Esophagus (tissue), 2 donors: ENCODE data around the gene COPS8. TPM values are rescaled to one million over a fixed set of nuclear protein-coding genes. Genes with fewer than 3 reads are reported as not detected.

Source experiments
- H3K27ac ChIP-seq, 2 donors: one replicate each; pipeline ENCODE4 v1.5.1; 2013; ENCODE audit warnings: low read depth in 2 of 2, mild to moderate bottlenecking in 2 of 2, inconsistent platforms in 1 of 2, low read length in 1 of 2, moderate library complexity in 1 of 2
- H3K27me3 ChIP-seq, 2 donors: one replicate each; pipeline ENCODE4 v1.6.1; 2013; ENCODE audit warnings: low read length in 2 of 2, control low read depth in 1 of 2, mild to moderate bottlenecking in 1 of 2; ENCODE audit not compliant: insufficient read depth in 2 of 2, control insufficient read depth in 1 of 2
- H3K36me3 ChIP-seq, 2 donors: one replicate each; pipeline ENCODE4 v1.6.1; 2013; ENCODE audit warnings: low read length in 1 of 2; ENCODE audit not compliant: control insufficient read depth in 2 of 2, insufficient read depth in 2 of 2
- H3K4me1 ChIP-seq, 2 donors: one replicate each; pipeline ENCODE4 v1.6.1; 2013; ENCODE audit warnings: low read length in 1 of 2; ENCODE audit not compliant: control insufficient read depth in 2 of 2, insufficient read depth in 2 of 2
- H3K4me3 ChIP-seq, 2 donors: one replicate each; pipeline ENCODE4 v1.5.1; 2013; ENCODE audit warnings: low read length in 2 of 2, mild to moderate bottlenecking in 2 of 2, low read depth in 1 of 2, moderate library complexity in 1 of 2
- H3K9me3 ChIP-seq, 2 donors: one replicate each; pipeline ENCODE4 v1.6.1; 2013; ENCODE audit warnings: mild to moderate bottlenecking in 2 of 2, low read depth in 1 of 2, low read length in 1 of 2, moderate library complexity in 1 of 2; ENCODE audit not compliant: control insufficient read depth in 2 of 2, insufficient read depth in 1 of 2
- WGBS, 2 donors: extraction: QIAGEN DNeasy Blood & Tissue Kit; methylation state at CpG; one replicate each; pipeline ENCODE4 v1.1.7; 2013; 5-methylcytosine and 5-hydroxymethylcytosine counted together
- polyA plus RNA-seq, 2 donors: library from polyadenylated mRNA; stranded (reverse); fragments of 200-250 nt; gene quantifications; one replicate each; pipeline ENCODE4 v1.2.3, GENCODE V29; 2013
- donor health status: healthy with polysubstance abuse.
- donor health status: Bipolar disorder and iron deficiency.

COPS8 gene
- polyA plus RNA-seq, 2 donors = 15.0 to 24.0 TPM

DNA sequence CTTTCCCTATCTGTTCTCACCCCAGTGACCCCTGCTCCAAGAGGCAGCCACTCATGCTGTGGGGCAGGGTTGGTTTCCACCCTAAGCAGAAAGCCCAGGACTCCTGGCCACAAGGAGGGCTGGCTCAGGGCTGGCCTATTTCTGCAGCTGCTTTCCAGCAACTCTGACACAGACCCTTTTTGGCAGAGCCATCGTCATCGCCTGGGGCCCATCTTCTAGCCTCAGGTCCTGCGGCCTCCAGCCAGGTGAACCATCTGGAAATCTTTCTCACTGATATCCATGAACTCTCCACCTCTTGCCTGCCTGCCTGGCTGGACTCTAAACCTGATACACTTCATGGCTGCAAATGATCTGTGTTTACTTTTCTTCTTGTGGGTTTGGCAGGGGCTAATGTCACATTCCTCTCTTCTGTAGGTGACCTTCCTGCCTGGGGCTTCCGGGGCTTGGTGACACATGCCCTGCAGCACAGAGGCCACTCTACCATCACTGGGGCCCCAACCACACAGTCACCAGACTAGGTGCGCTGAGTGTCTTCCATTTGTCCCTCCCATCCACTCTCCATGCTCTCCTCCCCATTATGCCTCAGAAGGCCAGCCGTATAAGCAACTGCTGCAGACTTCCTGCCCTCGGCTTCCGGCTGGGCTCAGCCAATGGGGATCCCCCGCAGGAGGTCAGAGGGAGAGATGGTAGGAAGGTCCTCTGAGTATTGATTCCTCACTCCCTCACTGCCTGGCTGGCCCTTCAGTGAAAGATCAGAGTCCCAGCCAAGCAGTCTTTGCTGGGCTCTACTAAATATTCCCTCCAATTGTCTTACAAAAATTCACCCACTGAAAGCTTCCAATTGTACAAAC, 9.7 kb upstream of the COPS8 start:
- Histone ChIP-seq H3K4me1 (no peaks in the 10 kb centered on the region), H3K27me3 (no peaks in the 10 kb centered on the region), H3K27ac (no peak overlapping the region), H3K4me3 (no peak overlapping the region), H3K36me3 (no peaks in the 10 kb centered on the region), H3K9me3 (no peaks in the 10 kb centered on the region)
- WGBS, 2 donors = 72 to 76% methylated on average over 9 of the region's 9 CpGs

DNA sequence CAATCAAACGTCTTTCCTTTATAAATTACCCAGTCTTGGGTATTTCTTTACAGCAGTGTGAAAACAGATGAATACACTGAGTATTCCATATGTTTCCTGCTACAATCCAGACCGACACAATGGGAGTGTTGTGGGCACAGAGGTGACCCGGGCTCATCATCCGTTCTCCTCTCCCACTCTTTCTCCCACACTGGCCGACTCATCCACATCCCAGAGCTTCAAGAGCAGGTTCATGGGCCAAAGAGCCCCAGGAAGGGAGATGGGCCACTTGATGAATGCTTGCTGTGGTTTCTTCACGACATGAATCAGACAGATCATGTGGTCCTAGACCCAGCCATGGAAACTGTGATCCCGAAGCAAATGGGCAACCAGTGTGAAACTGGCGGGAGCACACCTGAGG, 4.1 kb upstream of the COPS8 start:
- no peak overlapping the region for H3K4me3 ChIP-seq
- H3K36me3 ChIP-seq = no peaks in the 10 kb centered on the region
- 91 to 92% methylated on average over 8 of the region's 8 CpGs for WGBS, 2 donors
- no peaks in the 10 kb centered on the region for H3K9me3 ChIP-seq
- no peaks in the 10 kb centered on the region for H3K4me1 ChIP-seq
- no peaks in the 10 kb centered on the region for H3K27me3 ChIP-seq
- no peak overlapping the region for H3K27ac ChIP-seq

DNA sequence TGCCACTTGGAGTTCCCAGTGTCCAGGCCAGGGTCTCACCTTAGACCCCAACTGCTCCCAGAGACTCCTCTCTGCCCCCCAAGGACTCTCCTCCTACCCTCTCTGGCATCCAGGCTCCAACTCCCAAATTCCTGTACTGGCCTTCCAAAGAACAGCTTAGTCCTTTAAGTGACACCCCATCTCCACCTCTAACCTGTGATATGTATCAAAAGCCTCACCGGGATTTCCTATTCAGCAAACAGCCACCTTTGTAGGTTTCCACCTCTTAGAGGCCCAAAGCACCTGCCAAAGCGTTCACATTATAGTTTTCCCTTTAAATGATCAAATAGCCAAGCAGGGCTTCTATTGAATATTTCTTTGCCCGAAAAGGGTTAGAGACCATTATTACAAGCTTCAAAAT, 2.7 kb upstream of the COPS8 start:
- Histone ChIP-seq H3K4me3 (no peak overlapping the region), H3K4me1 (no peaks in the 10 kb centered on the region), H3K27ac (no peak overlapping the region), H3K36me3 (no peaks in the 10 kb centered on the region), H3K9me3 (no peaks in the 10 kb centered on the region), H3K27me3 (no peaks in the 10 kb centered on the region)
- WGBS, 2 donors = 94 to 98% methylated on average over 3 of the region's 3 CpGs

DNA sequence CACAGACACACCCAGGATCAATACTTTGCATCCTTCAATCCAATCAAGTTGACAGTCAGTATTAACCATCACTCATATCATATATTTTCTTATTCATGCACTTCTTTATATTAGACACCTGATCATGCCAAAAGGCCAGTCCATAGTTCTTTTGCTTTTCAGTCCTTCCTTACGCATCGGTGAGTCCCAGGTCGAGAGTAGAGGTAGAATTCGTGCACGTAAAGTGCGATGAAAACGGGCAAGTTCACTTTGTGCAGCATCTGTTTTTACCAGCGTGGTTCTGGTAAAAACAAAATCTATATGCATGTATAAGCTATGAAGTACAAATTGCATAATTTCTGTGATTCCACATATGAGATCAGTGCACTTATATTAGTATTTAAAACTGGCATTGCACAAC, 1.2 kb upstream of the COPS8 start:
- no peak overlapping the region for H3K27ac ChIP-seq
- 92 to 95% methylated on average over 8 of the region's 8 CpGs for WGBS, 2 donors
- H3K36me3 ChIP-seq = no peaks in the 10 kb centered on the region
- no peaks in the 10 kb centered on the region for H3K27me3 ChIP-seq
- H3K4me3 ChIP-seq = no peak overlapping the region
- H3K4me1 ChIP-seq = no peaks in the 10 kb centered on the region
- no peaks in the 10 kb centered on the region for H3K9me3 ChIP-seq

DNA sequence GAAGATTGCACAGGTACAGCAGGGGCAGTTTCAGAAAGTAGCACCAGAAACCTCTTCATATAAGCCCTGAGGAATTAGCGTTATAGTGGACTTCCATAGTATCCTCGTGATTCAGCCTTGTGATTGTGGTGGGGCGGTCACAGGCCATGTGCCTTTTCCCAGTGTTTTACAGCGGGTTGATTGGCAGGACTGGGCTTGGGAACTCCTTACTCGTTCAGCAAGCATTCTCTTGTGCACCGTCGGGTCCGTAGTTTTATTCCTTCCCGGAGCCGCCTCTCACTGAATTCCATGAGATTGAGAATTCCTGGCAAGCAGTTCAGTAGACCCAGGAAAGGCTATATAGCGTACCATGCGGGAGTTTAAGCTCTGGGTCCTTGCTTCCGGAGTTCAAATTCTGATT, 5.2 kb downstream of the COPS8 start:
- no peaks in the 10 kb centered on the region for H3K27me3 ChIP-seq
- H3K36me3 ChIP-seq = peaks cover 3 to 11% of the 10 kb centered on the region in 2 donors
- 88 to 92% methylated on average over 13 of the region's 13 CpGs for WGBS, 2 donors
- H3K27ac ChIP-seq = no peak overlapping the region
- H3K4me3 ChIP-seq = no peak overlapping the region
- H3K4me1 ChIP-seq = no peaks in the 10 kb centered on the region
- no peaks in the 10 kb centered on the region for H3K9me3 ChIP-seq

DNA sequence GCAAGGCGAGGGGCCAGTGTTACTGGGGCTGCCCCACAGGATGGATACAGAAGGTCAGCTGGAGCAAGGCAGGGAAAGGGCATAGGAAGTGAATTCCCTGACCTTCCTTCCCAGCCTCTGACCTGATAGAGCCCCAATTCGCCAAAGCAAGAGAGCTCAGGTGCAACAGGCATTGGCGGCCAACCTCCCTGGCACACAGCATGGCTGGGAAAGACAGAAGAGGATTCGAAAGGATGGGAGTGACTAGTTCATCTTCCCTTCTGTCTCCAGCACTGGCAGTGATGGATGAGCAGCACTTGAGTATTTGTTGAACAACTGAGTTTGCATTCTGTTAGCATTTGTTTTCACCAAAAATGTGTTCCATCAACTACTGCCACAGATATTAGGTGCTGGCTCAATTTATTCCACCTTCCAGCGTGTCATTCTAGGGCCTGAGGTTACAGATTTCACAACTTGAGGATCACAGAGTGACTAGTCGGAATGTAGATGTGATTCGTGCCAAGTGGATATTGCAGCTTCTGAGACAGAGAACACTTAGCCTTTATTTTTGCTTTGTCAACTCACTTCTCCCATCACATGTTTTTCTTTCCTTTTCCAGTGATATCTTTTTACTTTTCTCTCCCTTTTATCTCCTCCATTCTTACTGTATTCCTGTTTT, 6.2 kb downstream of the COPS8 start:
- H3K27me3 ChIP-seq = no peaks in the 10 kb centered on the region
- H3K36me3 ChIP-seq = peaks cover 3 to 11% of the 10 kb centered on the region in 2 donors
- H3K4me3 ChIP-seq = no peak overlapping the region
- WGBS, 2 donors = 66 to 70% methylated on average over 7 of the region's 7 CpGs
- no peaks in the 10 kb centered on the region for H3K9me3 ChIP-seq
- peak overlapping the region in 1 of 2 donors; percentile 71 for H3K27ac ChIP-seq
- H3K4me1 ChIP-seq = no peaks in the 10 kb centered on the region

DNA sequence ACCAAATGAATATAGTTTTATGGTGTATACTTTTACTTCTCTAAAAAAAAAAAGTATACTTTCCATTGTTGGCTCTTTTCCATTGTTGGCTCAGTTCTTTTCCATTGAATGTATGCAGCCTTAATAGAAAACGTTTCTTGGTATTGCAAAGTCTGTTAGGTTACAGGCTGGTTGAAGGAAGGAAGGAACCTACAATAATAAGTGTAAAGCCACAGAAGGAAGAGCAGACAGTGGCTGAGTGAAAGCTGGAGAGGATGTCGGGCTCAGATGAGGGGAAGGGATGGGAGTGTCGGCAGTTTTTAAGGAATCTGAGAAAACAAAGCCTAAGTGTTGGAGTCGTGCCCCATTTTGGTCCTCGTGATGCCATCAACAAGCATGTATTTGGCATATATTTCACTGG, 6.8 kb downstream of the COPS8 start:
- no peaks in the 10 kb centered on the region for H3K27me3 ChIP-seq
- H3K9me3 ChIP-seq = no peaks in the 10 kb centered on the region
- H3K4me3 ChIP-seq = no peak overlapping the region
- no peaks in the 10 kb centered on the region for H3K4me1 ChIP-seq
- peak overlapping the region in 1 of 2 donors; percentile 7 for H3K27ac ChIP-seq
- 64 to 73% methylated on average over 5 of the region's 5 CpGs for WGBS, 2 donors
- H3K36me3 ChIP-seq = peaks cover 3 to 11% of the 10 kb centered on the region in 2 donors

DNA sequence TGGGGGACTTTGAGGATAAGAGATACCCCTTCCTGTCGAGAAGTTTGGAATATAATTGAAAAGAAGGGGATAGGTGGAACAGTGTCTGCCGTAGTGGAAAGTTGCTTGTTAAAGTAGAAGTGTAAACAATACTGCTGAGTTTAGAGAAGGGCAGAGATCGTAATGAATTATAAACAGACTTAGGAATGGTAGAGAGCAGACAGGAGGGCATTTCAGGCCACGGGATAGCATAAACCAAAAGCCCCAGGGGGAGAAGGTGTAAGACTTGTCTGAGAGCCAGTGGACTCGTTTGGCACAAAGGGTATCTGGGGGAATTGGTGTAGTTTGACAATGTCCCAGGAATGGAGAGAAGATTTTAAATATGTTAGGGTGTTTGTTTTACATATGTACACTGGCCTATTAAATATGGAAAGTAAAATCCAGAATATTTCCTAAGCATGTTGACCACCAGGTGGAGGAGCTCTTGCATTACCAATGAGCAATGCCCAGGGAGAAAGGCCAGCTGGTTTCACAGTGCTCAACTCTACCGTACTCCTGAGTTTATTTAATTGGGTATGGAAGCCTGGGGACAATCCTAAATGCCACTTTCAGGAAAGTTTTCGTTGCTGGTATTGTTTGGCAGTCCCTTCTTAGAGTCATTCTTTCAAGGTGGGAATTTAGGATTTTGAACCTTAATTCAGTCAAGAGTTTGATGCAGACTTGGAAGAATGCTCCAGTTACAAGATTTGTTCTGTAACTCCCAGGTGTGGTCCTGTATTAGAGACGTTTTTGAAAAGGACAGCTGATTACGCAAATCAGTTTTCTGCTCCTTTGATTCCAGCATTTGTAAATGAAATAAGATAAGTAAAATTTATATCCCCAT, 7.5 kb downstream of the COPS8 start:
- WGBS, 2 donors = 49 to 52% methylated on average over 9 of the region's 9 CpGs
- Histone ChIP-seq H3K4me1 (no peaks in the 10 kb centered on the region), H3K36me3 (peaks cover 3 to 11% of the 10 kb centered on the region in 2 donors)

DNA sequence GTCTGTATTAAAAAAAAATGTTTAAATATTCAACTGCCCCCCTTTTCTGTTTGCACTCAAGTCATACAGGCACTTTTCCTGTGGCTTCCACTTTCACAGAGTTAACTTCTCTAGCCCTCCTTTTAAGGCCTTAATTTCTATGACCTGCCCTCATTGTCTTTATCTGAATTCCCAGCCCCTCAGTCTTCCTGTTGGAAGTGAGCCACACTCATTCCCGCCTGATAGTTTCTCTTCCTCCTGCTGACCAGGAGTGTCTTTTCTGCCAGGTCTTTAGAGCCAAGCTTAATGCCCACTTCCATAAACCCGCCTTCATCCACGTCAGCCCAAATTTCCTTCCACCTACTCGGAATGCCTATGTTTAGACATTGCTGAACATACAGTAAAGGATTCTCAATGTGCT, 10.5 kb downstream of the COPS8 start:
- Histone ChIP-seq H3K36me3 (peaks cover 6 to 8% of the 10 kb centered on the region in 2 donors), H3K4me3 (no peak overlapping the region), H3K27ac (no peak overlapping the region), H3K9me3 (no peaks in the 10 kb centered on the region), H3K27me3 (no peaks in the 10 kb centered on the region), H3K4me1 (no peaks in the 10 kb centered on the region)
- 78 to 79% methylated on average over 4 of the region's 4 CpGs for WGBS, 2 donors

More for the DNA sequence above, 7.5 kb downstream of the COPS8 start:
- peak overlapping the region in 1 of 2 donors; percentile 49 for H3K27ac ChIP-seq
- H3K4me3 ChIP-seq = no peak overlapping the region
- H3K9me3 ChIP-seq = no peaks in the 10 kb centered on the region
- no peaks in the 10 kb centered on the region for H3K27me3 ChIP-seq
